Cardiac septum (tissue), 1 donor: ENCODE results near the gene SNAPC3. TPM values are rescaled to one million over a fixed set of nuclear protein-coding genes. Genes with fewer than 3 reads are reported as not detected.

Experiments
- DNase-seq: peaks from one replicate; pipeline ENCODE4 v3.0.0-alpha.2; 2020; ENCODE audit warnings: low spot score
- intact Hi-C: fragments of 100-400 bp; cut with DNase I; formaldehyde crosslinking; loops from one replicate; pipeline ENCODE4 v1.14.0; 2022
- total RNA-seq: library from RNA; stranded (reverse); fragmentation: NEBNext Ultra II Directional; extraction: Animal tissue kit (Norgen Biotek cat#: 25700); gene quantifications from one replicate; pipeline ENCODE4 v1.2.1, GENCODE V29; 2021
- donor health status: DM: no; HTN: no; CAD: no.

The SNAPC3 gene
- total RNA-seq, 1 donor from 2014 or later = 31.5 TPM

GRCh38 chr9:15482146-15482545 is 59.5 kb downstream of the SNAPC3 start:
- intact Hi-C loops = loop anchor here (10.0 kb wide), 1 partner anchor 123 kb away; no protein-coding TSS in a partner anchor
- DNase-seq = no peak

GRCh38 chr9:15484802-15485201 is 62.1 kb downstream of the SNAPC3 start:
- intact Hi-C loops = loop anchor here (10.0 kb wide), 1 partner anchor 120 kb away; no protein-coding TSS in a partner anchor
- no peak for DNase-seq

DNA sequence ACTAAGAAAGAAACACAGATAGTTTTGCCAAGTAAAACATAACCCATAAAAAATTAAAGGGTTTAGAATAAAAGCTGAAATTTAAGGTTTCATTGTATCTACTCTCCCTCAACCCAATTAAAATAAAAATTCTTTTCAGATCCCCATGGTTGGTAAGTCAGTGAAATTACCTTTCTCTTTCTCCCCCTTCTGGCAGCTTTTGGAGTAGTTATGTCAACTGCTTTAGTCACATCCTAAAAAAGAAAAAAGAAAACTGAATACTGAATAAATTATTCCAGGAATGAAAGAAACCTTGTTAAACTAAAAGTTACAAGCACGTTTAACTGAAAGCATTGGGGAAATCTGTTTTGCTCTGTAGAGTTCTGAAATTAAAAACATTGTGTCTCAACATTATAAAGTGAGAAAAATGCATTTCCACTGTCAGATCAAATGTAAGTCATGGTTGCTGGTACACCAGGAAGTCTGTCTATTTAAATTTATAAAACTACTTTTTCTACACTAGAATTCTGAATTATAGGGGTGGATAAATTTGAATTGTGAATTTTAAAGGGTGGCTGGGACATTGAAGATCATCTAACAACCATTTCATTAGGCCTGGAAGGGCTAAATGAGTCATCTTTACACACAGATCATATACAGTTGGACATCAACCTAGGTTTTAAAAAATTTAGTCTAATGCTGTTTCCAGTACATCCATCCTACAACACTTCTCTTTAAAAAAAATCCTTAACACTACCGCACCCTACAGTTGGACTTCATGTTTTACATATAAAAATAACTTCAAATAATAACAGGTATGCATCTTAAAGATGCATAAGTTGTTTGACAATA is 63.4 kb downstream of the SNAPC3 start:
- intact Hi-C loops = loop anchor here (10.0 kb wide), 1 partner anchor 119 kb away; no protein-coding TSS in a partner anchor
- no peak for DNase-seq

- intact Hi-C loops = no loop called here
- no peak for DNase-seq
Observed at GRCh38 chr9:15491950-15492349, 69.3 kb downstream of the SNAPC3 start.

GRCh38 chr9:15492485-15493150 is 69.9 kb downstream of the SNAPC3 start:
- DNase-seq = no peak
- intact Hi-C loops = no loop called here

DNA sequence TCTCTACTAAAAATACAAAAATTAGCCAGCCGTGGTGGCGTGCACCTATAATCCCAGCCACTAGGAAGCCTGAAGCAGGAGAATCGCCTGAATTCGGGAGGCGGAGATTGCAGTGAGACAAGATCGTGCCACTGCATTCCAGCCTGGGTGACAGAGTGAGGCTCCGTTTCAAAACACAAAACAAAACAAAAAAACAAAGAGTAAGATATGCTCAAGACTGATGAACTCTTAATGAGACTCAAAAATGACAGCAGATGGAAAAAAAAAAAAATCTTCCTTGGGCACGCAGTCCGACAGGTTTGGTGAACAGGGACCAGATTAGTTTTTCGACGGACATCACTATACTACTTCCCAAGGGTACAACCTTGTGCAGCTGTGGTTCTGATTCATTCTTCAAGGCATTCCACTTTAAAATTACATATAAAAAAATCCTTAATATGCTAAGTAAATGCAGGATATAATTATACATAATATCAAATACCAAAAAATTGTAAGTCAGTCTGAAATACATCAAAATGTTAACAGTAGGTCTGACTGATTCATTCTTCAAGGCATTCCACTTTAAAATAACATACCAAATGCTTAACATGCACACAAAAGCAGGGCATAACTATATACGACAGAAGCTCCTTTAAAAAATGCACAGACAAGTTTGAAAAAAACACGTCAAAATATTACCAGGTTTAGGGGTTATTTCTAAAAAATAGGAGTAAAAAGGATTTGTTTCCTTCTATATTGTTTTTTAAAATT is 75.7 kb downstream of the SNAPC3 start:
- no peak for DNase-seq
- intact Hi-C loops = no loop called here

- DNase-seq = no peak
- intact Hi-C loops = no loop called here
Observed at GRCh38 chr9:15499139-15499538, 76.5 kb downstream of the SNAPC3 start.

DNA sequence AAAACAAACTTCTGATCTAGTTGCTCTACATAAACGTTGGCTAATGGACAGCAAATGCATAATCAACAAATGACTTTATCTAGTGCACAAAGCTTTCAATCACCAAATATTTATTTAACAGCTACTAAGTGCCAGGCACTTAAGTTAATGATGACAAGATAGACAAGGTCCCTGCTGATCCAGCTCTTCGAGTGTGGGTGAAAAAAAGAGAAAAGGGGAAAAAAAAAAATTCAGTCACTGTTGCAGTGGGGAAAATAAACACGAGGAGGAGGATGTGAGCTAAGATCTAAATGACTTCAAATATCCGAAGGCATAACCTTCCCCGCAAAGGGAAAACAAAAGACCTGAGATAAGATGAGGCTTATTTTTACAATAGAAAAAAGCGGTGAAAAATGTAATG is 78.5 kb downstream of the SNAPC3 start:
- no peak for DNase-seq
- intact Hi-C loops = no loop called here

DNA sequence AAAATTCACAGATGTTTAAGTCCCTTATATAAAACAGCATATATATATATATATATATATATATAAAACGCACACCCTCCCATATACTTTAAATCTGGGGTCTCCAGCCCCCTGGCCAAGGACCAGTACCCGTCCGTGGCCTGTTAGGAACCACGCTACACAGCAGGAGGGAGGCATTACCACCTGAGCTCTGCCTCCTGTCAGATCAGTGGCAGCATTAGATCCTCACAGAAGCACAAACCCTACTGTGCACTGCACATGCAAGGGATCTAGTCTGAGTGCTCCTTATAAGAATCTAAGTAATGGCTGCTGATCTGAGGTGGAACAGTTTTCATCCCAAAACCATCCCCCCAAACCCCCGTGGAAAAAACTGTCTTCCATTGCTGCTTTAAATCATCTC is 79.1 kb downstream of the SNAPC3 start:
- intact Hi-C loops = no loop called here
- no peak for DNase-seq

- no peak for DNase-seq
- intact Hi-C loops = no loop called here
Observed at GRCh38 chr9:15505921-15506320, 83.2 kb downstream of the SNAPC3 start.

DNA sequence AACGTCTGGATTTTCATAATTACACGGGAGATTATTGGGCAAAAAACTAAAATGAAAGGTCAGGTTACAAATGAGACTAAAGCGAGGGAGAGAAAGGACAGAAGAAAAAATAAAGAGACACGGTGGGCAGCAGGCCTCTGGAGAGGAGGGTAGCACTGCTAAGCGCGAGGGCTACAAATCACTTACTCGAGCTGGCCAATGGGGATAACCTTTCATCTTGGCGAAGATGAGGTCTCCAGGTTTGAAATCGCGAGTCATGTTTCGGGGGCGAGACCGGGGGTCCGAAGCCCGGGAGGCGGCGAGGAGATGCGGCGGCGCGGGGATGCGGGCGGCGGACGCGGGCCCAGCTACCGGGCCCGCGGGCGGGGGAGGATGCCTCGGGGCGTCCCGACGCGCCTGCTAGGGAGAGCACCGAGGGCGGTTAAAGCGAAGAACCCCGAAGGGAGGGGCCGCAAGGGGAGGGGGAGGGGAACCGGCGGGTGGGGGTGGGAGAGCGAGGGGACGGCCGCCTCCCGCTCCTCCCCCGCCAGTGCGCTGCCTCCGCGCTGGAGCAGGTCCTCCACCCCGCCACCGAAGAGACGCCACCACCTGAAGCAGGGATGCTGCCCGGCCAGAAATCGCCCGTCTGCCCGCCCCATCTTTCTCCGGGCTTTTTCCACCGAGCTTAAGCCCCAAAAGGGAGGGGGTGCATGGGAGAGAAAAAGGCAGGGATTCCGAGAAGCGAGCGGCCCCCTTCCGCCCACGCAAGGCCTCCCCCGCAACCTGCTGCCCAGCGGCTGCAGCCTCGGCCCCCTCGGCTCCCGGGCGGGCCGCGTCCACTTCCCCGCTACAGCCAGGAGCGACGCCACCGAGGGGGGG is 87.5 kb downstream of the SNAPC3 start:
- intact Hi-C loops = loop anchor here (1.0 to 5.0 kb wide), 3 partner anchors 42 to 203 kb away; partner anchors contain the start of genes SNAPC3 and TTC39B
- no peak for DNase-seq

DNA sequence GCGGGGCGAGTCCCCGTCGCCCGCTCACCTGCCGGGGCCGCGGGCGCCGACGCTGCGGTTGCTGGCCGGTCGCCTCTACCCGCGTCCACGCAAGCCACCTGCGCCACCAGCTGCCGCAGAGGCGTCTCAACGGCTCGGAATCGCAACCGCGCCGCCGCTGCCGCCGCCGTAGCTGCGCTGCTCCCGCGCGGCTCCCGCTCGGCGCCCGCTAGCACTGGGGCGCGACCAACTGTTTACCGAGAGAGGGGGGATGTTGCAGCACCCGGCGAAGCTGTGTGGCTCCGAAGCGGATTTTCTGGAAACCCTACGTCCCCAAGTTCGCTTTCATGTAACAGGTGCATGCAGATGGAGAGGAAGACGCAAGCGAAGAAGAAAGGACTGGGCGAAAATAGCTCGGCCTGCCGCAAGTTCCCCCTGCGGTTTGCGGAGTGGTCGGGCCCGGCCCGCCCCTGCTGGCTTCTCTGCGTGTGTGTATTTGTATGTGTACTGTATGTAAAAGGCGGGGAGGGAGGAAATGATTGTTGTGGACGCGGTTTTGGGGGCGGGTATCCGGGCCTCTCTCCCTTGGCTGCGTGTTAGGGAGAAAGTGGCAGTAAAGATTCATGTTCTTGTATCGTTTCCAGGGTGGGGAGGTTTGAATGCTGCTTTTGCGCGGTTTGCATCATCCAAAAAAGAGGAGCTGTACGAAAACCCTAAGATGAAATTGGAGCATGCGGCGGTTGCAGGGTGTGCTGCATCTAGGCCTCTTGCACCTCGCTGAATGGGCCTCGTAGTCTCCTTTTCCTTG is 88.3 kb downstream of the SNAPC3 start, which contains the start of gene PSIP1:
TSS of gene PSIP1 (minus strand) at position 182 of the 787 bp plus-strand sequence. CDS start 782 bp downstream, outside the sequence.
- intact Hi-C loops = loop anchor here (1.0 to 5.0 kb wide), 3 partner anchors 41 to 204 kb away; partner anchors contain the start of genes SNAPC3 and TTC39B
- DNase-seq = peak; percentile 91

Other genes with a start within 250 kb of the SNAPC3 start
- gene TTC39B, start 115.7 kb upstream of the SNAPC3 start, total RNA-seq = 3.2 TPM
- gene PSIP1, start 88.1 kb downstream of the SNAPC3 start, total RNA-seq = 21.2 TPM
- gene CCDC171, start 130.2 kb downstream of the SNAPC3 start, total RNA-seq = 2.5 TPM